GM19438 (cell line): ENCODE measurements around the gene GLRB.
"Not testable (repeated sequence)": the region's sequence is repeated elsewhere in the genome, so short reads cannot be mapped to it uniquely, and the experiment has no call there.

Experiments used
- ATAC-seq: cut with Tn5 transposase; IDR thresholded peaks from one replicate; pipeline ENCODE4 v1.9.1; 2021; ENCODE audit warnings: low read depth; ENCODE audit not compliant: unreplicated experiment

The GLRB gene

DNA sequence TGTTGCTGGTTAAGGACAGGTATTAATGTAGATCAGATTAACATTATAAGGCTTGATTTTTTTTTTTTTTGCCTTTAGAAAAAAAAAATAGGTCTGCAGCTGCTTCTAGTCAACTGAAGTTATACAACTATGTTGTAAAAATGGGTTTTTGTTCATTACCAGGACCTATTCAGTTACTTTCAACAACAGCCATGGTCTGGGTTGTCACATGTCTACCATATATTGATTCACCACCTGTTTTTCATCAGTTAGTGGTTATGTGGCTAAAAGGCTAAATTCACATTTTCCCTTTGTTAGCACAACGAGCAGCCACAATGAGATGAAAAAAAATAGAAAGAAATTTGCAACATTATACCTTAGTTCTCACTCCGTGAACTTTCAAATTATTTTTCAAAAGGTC lies 45.5 kb downstream of the GLRB start:
- no peak for ATAC-seq

DNA sequence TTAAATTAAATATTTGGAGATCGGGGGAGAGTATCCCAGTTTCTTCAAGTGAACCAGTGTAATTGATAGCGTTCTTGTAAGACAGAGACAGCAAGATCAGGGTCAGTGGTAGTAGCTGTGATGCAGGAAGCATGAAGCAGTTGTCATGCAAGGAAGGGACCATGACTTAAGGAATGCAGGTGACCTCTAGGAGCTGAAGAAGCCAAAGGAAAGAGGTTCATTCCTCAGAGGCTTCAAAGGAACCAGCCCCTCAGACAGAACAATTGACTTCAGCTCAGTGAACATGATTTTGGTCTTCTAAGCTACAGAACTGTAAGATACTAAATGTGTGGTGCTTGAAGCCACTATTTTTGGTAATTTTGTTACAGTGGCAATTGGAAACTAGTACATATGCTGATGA lies 51.6 kb downstream of the GLRB start:
- no peak for ATAC-seq

DNA sequence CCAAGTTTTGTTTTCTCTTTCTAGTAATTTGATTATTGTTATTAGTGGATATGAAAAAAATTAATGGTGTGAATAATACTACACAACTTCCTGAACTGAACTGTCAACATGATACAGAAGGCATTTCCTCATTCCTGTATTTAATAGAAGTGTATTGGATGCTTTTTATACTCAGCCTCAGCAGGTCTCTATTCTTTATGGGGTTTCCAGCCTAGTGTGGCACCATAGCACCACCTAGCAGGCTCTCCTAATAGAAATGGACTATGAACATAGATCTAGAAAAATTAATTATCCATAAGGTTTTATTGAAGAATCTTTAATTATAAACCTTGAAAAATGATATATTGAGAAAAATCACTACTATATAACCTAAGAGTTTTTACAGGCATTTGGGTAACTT lies 52.4 kb downstream of the GLRB start:
- no peak for ATAC-seq

DNA sequence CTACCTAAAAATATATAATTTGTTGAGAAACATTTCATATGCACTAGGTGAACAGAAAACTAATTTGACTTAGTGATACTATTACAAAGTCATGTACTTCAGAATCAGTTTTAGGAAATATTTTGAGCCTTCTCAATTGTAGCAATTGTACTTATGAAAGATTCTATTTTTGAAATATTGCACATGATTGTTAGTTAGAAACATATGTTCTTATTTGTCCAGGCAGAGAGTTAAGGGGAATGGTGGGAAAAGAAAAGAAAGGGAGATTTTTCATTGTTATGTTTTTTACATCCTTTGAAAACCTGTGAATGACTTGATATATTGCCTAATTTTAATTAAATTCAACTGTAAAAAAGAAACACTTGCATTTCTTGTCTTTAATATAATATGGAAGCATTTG lies 66.0 kb downstream of the GLRB start:
- ATAC-seq: no peak

DNA sequence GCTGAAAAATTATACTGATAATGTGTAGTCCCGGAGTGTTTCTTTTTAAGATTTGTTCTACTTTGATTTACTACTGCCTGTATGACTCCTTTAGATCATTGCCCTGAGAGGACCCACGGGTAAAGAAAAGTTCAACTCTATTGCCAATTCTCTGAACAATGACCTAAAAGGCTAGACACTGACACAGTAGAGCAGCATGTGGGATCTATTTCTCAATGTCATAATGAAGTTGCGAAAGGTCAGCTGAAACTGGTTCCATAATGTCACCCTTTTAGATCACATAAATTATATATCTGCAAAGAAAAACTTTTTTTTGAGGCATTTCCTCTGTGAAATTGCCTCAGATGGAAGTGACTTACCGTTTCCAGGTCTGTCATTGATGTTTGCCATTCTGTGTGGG lies 67.4 kb downstream of the GLRB start:
- no peak for ATAC-seq

DNA sequence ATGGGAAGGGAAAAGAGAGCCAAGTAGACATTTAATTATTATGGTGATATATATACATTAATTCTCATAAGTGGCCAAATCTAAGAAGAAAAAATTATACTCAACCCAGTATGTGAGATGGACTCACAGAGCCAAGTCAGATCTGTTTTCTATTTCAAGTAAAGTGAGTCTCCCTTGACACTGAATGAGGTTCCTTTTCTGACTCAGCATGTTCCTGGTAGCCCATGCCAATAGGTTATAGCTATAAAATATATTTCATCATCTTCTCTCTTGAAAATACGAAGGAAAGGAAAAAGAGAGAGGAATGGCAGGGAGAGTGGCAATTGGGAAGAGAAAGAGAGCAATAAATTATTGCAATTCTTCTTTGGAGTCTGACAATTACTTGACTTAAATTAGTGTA lies 75.8 kb downstream of the GLRB start:
- ATAC-seq: no peak

DNA sequence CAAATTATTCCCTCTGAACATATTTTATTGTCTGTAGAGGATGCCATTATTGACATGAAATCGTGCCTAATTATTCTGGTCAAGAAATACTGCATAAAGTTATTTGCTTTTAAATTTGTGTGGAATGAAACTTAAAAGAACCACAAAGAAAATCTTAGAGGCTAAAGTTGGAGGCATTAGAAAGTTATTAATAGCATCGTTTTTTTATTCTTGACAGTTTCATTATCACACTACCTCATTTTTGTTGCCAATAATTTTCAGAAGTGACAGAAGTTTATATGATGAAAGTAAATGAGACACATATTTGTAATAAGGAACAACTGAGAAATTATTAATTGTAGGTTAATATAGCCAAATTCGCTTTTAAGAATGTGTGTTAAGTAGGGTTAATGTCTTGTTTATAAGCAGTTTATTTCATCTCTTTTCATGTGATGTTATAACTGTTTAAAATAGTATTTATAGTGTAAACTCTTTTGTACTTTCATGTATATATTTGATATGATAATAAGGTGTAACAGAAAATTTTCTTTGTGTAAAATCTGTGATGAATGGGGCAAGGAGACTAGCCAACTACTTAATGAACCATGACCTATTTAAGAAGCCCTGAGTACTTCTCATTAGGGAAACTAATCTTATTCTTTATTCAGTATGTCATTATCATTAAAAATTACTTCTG lies 90.1 kb downstream of the GLRB start:
- no peak for ATAC-seq

DNA sequence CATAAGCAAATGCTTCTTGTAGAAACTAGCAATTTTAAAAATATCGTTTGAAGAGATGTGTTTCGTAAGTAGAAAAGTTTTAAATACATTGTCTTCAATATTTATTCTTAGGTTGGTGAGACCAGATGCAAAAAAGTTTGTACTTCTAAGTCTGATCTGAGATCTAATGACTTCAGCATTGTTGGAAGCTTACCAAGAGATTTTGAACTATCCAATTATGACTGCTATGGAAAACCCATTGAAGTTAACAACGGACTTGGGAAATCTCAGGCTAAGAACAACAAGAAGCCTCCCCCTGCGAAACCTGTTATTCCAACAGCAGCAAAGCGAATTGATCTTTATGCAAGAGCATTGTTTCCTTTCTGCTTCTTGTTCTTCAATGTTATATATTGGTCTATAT lies 94.4 kb downstream of the GLRB start:
- ATAC-seq: no peak

DNA sequence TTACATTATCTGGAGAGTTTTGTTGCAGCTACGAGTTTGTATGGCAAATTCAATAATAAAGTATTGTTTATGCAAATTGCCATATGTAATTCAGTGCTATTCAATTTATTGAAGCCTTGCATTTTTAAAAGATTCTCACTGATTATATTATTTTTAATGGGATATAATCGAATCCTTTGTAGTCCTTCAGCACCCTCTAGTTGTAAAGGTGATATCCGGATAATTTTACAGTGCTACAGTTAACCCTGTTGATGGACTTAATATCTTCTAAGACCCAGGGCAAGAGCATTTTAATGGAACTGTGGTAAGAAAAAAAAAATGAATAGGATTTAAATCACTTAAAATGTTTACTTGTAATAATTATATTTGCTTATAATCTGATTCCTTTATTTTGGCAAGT lies 96.1 kb downstream of the GLRB start:
- no peak for ATAC-seq

DNA sequence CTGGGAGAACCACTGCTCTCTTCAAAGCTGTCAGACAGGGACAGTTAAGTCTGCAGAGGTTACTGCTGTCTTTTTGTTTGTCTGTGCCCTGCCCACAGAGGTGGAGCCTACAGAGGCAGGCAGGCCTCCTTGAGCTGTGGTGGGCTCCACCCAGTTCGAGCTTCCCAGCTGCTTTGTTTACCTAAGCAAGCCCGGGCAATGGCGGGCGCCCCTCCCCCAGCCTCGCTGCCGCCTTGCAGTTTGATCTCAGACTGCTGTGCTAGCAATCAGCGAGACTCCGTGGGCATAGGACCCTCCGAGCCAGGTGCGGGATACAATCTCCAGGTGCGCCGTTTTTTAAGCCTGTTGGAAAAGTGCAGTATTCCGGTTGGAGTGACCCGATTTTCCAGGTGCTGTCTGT lies 104.3 kb downstream of the GLRB start:
- ATAC-seq: not testable (repeated sequence)

DNA sequence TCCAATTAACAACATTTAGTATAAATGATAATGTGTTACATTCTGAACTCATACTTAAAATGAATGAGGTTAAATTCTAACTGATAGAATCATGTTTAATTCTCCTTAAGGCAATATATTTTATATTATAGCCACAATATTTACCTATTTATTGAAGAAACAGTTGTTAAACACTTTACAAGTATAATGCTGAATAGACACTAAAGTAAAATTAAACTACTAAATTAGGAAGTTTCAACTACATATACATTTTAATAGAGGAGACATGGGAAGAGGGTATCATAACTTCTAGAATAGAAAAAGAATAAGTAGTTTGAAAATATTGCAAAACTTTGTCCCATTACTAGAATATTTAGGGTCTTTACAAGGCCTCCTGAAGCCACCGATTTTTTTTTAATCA lies 108.3 kb downstream of the GLRB start:
- no peak for ATAC-seq

DNA sequence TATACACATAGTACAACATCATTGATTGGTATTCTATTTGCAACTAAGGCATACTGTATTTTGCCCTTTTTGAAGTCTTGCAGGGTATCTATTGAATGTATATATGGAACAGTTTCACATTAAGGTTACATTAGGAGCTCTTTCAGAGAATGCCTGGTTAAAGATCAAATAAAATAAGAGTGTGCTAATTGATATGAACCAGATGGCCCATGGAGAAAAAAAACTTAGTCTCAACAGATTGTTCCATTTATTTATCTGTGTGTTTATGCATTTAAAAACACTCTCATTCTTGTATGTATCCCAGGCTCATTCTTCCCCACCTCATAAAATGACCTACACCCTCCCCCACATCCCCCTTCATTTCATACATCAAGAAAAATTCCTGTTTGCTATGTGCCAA lies 109.4 kb downstream of the GLRB start:
- no peak for ATAC-seq

DNA sequence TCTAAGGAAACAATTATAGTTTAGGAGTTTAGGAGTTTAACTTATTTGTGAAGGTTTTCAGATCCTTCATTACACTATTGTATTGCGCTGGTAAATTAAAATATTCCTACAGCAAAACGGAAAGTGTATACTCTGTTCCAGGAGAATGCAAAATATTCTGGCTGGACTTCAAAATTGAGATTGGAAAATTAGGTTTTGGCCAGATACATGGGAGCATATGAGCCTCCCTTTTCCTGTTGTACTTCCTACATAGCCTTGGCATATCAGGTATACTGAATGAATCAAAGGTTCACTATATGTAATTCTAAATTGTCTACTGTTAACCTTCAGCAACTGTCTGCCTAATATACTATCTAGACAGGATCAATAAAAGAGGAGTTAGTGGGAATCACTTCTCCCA lies 119.4 kb downstream of the GLRB start:
- ATAC-seq: no peak

DNA sequence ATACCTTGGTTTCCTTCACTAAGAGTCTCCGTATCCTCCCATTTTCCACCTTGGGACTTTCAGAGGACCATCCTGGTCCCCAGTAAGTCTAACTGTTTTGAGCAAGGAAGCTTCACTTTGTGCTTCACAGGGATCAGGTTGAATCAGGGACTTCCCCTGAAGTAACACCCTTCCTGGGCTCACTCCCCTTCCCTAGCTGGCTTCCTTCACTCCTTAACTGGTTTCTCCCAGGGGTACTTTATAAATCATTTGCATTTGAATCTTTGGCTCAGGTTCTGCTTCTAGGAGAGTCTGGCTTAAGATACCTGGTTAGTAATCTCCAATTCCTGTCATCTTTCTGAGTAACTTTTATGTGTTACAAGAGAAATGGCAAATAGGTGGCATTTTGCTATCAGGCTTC lies 120.1 kb downstream of the GLRB start:
- ATAC-seq: no peak

DNA sequence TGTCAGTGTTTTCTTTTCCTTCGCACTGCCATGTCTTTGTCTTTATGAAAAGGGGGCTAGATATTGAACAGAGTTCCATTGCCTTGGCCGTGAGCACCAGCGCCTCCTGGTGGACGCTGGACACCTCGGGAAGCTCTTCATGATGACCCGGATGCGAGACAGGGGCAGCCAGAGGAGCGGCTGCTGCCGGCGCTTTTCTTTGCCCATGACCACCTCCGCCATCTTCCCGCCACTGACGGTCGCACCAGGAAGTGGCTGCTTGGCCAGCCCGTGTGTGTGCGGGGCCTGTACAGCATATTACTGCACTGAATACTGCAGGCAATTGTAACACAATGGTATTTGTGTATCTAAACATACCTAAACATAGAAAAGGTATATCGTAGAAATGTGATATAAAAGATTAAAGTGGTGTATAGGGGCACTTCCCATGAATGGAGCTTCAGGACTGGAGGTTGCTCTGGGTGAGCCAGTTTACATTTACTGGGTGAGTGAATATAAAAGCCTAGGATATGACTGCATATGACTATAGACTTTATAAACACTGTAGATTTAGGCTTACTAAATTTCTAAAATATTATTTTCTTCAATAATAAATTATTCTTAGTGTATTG lies 128.8 kb downstream of the GLRB start:
- ATAC-seq: no peak

DNA sequence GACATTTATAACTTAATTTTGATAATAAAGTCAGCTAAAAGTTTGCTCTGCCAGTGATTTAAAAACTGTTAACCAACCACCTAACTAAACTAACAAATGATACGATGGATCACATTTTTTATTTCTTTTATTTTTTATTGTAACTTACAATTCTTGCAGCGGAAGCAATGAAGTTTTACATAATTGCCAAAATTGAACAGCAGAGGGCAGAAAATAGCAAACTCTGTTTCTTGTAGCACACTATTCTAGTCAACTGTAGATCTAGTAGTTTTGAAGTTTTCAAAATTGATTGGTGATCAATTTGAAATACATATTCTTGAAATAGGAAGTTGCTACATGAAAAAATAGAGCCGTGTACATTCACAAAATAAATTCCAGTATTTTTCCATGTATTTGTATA lies 141.8 kb downstream of the GLRB start:
- ATAC-seq: no peak

DNA sequence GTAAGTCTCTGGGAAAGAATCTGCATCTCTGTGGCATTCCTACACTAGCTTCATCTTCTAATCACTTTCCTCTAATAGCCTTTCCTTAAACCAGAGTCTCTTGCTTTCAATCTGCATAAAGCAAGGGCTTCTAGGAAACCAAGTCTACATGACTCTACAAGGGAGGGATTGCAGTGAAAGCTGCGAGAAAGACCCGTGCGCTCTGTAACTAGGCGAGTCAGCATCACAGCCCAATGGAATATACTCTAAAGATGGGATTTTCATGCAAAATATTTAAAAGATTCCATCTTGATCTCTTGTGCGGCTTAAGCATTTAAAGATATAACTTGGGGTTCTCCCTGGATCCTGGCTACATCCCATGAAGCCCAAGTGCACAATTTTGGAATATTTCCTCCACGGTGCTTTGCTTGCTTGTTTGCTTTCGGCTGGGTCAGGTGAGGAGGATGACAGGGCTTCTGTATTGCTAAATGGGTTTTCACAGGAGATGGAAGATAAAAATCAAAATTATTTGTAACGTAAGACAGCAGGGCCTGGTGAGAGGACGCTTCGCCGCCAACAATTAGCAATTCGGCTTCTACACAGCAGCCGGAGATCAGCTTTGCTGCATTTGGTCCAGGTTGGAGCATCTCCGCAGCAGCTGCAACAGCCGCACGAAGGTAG lies 143.9 kb downstream of the GLRB start:
- no peak for ATAC-seq

DNA sequence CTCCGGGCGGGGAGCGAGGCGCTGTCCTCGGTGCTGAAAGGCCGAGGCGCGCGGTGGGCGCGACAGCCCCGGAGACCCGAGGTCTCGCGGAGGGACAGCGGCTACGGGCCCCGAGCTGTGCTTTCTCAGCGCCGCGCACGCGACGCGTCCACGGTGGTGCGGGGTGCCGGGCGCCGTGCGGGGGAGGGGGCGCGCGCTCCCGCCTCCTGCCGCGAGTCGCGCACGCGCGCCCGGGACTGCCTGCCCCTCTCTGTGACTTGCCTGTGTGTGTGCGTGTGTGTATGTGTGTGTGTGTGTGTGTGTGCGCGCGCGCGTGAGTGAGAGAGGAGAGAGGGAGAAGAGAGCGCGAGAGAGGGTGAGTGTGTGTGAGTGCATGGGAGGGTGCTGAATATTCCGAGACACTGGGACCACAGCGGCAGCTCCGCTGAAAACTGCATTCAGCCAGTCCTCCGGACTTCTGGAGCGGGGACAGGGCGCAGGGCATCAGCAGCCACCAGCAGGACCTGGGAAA lies 144.5 kb downstream of the GLRB start, which contains the start of gene GRIA2:
GRIA2 (plus strand) TSS at position 358 of the 511 bp plus-strand sequence. CDS start 315 bp downstream, outside the sequence.
- ATAC-seq: no peak

DNA sequence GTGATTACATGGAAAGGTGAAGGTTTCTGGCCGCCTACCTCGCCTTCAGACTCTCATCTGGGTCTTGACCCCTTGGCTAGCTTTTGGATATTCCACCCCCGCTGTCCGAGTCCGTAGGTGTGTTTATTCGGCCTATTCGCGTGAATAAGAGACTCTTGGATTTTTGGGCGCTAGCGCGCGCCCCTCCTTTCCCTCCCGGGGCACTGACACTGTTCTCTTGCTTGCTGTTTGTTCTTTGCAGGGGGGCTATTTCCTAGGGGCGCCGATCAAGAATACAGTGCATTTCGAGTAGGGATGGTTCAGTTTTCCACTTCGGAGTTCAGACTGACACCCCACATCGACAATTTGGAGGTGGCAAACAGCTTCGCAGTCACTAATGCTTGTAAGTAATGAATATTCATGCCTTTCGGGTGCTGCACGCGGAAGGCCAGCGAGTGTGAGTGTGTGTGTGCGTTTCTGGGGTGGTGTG lies 145.5 kb downstream of the GLRB start:
- ATAC-seq: no peak
